SK-N-SH (cell line): ENCODE data around the gene TGFB2. TPM values are rescaled to one million over a fixed set of nuclear protein-coding genes. Genes with fewer than 3 reads are reported as not detected.

ENCODE experiments used
- CTCF ChIA-PET: fragments of 300-600, 350-600 bp; formaldehyde crosslinking; extraction: SDS; loops from one replicate; lab custom pipeline; 2021; lab: Yijun Ruan, JAX
- POLR2A ChIA-PET: fragments of 350-600 bp; sonication (Branson Sonifier 250); formaldehyde crosslinking; extraction: SDS; loops from one replicate; lab custom pipeline; 2020; ENCODE audit warnings: antibody characterized with exemption, inconsistent platforms; lab: Yijun Ruan, JAX
- DNase-seq: peaks from one replicate; pipeline ENCODE4 v3.0.0; 2012
- H2AFZ ChIP-seq: fragments of 200-600 bp; sonication (generic); 2 replicates; pipeline ENCODE4 v1.8.1; 2016; ENCODE audit warnings: antibody characterized with exemption, mild to moderate bottlenecking, low read depth
- H3F3A ChIP-seq: fragments of 200-600 bp; sonication (generic); replicated peaks from 2 replicates; pipeline ENCODE3; 2016; ENCODE audit warnings: antibody characterized with exemption, mild to moderate bottlenecking; ENCODE audit not compliant: insufficient read depth
- H3K27ac ChIP-seq, 2 experiments: fragments of 200-500 bp in 1 of 2; fragments of 200-600 bp in 1 of 2; sonication (Bioruptor generic) in 1 of 2; sonication (generic), shearing (Covaris generic) in 1 of 2; 2 replicates each; pipeline versions ENCODE4 v1.5.1 to v1.6.1; 2014 to 2016; ENCODE audit warnings: low read depth in 2 of 2, inconsistent platforms in 1 of 2, low read length in 1 of 2, mild to moderate bottlenecking in 1 of 2, mixed read lengths in 1 of 2
- H3K27me3 ChIP-seq: fragments of 200-600 bp; sonication (generic), shearing (Covaris generic); 2 replicates; pipeline ENCODE4 v1.6.1; 2016; ENCODE audit warnings: mixed run types; ENCODE audit not compliant: insufficient read depth
- H3K36me3 ChIP-seq, 2 experiments: fragments of 200-500 bp in 1 of 2; fragments of 200-600 bp in 1 of 2; sonication (Bioruptor generic) in 1 of 2; sonication (generic) in 1 of 2; replicated peaks in 1 of 2; 2 replicates each; pipeline versions ENCODE3 to v1.5.1; 2014 to 2016; ENCODE audit warnings: low read length in 1 of 2, mild to moderate bottlenecking in 1 of 2; ENCODE audit not compliant: insufficient read depth in 2 of 2, control insufficient read depth in 1 of 2
- H3K4me1 ChIP-seq, 2 experiments: fragments of 200-500 bp in 1 of 2; fragments of 200-600 bp in 1 of 2; sonication (Bioruptor generic) in 1 of 2; sonication (generic), shearing (Covaris generic) in 1 of 2; 2 replicates each; pipeline versions ENCODE4 v1.5.1 to v1.6.1; 2014 to 2016; ENCODE audit warnings: low read depth in 1 of 2, low read length in 1 of 2, mixed run types in 1 of 2; ENCODE audit not compliant: insufficient read depth in 2 of 2, control insufficient read depth in 1 of 2
- H3K4me2 ChIP-seq: fragments of 200-600 bp; sonication (generic), shearing (Covaris generic); 2 replicates; pipeline ENCODE4 v1.6.1; 2017; ENCODE audit warnings: mixed run types
- H3K4me3 ChIP-seq, 2 experiments: fragments of 200-500 bp in 1 of 2; fragments of 200-600 bp in 1 of 2; sonication (Bioruptor generic) in 1 of 2; sonication (generic), shearing (Covaris generic) in 1 of 2; 2 replicates each; pipeline versions ENCODE4 v1.5.1 to v1.8.1; 2014 to 2016; ENCODE audit warnings: low read depth in 2 of 2, inconsistent platforms in 1 of 2, low read length in 1 of 2, mild to moderate bottlenecking in 1 of 2, mixed read lengths in 1 of 2, moderate library complexity in 1 of 2
- H3K79me2 ChIP-seq: fragments of 200-600 bp; sonication (generic); 2 replicates; pipeline ENCODE4 v1.8.1; 2017; ENCODE audit warnings: mild to moderate bottlenecking; ENCODE audit not compliant: insufficient read depth
- H3K9ac ChIP-seq: fragments of 200-600 bp; sonication (generic); 2 replicates; pipeline ENCODE4 v1.6.1; 2017; ENCODE audit warnings: mixed run types
- H3K9me2 ChIP-seq: fragments of 200-600 bp; sonication (generic); 2 replicates; pipeline ENCODE4 v1.6.1; 2017; ENCODE audit warnings: mixed run types
- H3K9me3 ChIP-seq: fragments of 200-600 bp; sonication (generic); 2 replicates; pipeline ENCODE4 v1.6.1; 2017; ENCODE audit warnings: mixed run types, mild to moderate bottlenecking, moderate library complexity
- H4K20me1 ChIP-seq: fragments of 200-600 bp; sonication (generic); 2 replicates; pipeline ENCODE4 v1.6.1; 2017; ENCODE audit warnings: mild to moderate bottlenecking, mixed run types; ENCODE audit not compliant: insufficient read depth
- EP300 ChIP-seq, 2 experiments: IDR thresholded peaks; 2 replicates each; pipeline versions ENCODE4 v1.4.0 to v1.6.1; 2012; ENCODE audit warnings: borderline replicate concordance in 1 of 2, low read depth in 1 of 2, low read length in 1 of 2
- EZH2phosphoT487 ChIP-seq: fragments of 200-600 bp; sonication (generic); IDR thresholded peaks from 2 replicates; pipeline ENCODE4 v1.6.1; 2017; ENCODE audit warnings: low read depth, mixed run types, mild to moderate bottlenecking, antibody characterized with exemption, moderate library complexity, borderline replicate concordance
- FOSL2 ChIP-seq: IDR thresholded peaks from 2 replicates; pipeline ENCODE4 v1.4.0; 2012; ENCODE audit warnings: low read depth, mild to moderate bottlenecking, moderate library complexity, borderline replicate concordance
- FOXM1 ChIP-seq: IDR thresholded peaks from 2 replicates; pipeline ENCODE4 v1.4.0; 2012; ENCODE audit warnings: low read depth, mild to moderate bottlenecking
- GABPA ChIP-seq: IDR thresholded peaks from 2 replicates; pipeline ENCODE4 v1.4.0; 2012; ENCODE audit warnings: low read depth, mild to moderate bottlenecking
- GATA2 ChIP-seq: sonication (generic); formaldehyde crosslinking; IDR thresholded peaks from 2 replicates; pipeline ENCODE4 v1.5.0; 2020; ENCODE audit warnings: mild to moderate bottlenecking, missing genetic modification reagents
- IRF3 ChIP-seq: fragments of 150-350 bp; IDR thresholded peaks from 2 replicates; pipeline ENCODE4 v1.6.1; 2016; ENCODE audit warnings: mild to moderate bottlenecking, low read depth, low read length
- JUND ChIP-seq: IDR thresholded peaks from 2 replicates; pipeline ENCODE4 v1.4.0; 2012
- MAX ChIP-seq: IDR thresholded peaks from 2 replicates; pipeline ENCODE4 v1.4.0; 2012; ENCODE audit warnings: low read depth
- MEF2A ChIP-seq: IDR thresholded peaks from 2 replicates; pipeline ENCODE4 v1.4.0; 2012; ENCODE audit warnings: low read depth, borderline replicate concordance
- MXI1 ChIP-seq: IDR thresholded peaks from 2 replicates; pipeline ENCODE4 v1.6.1; 2012; ENCODE audit warnings: mild to moderate bottlenecking, low read depth, low read length, improper control_type of control experiment
- NFIC ChIP-seq: IDR thresholded peaks from 2 replicates; pipeline ENCODE4 v1.4.0; 2012; ENCODE audit warnings: borderline replicate concordance
- PBX3 ChIP-seq: IDR thresholded peaks from 2 replicates; pipeline ENCODE4; 2012
- RAD21 ChIP-seq: IDR thresholded peaks from 2 replicates; pipeline ENCODE4 v1.6.1; 2012; ENCODE audit warnings: mild to moderate bottlenecking, low read length
- RCOR1 ChIP-seq: fragments of 150-350 bp; IDR thresholded peaks from 2 replicates; pipeline ENCODE4 v1.6.1; 2017; ENCODE audit warnings: antibody characterized with exemption, low read length
- RFX5 ChIP-seq: IDR thresholded peaks from 2 replicates; pipeline ENCODE4 v1.6.1; 2012; ENCODE audit warnings: mild to moderate bottlenecking, improper control_type of control experiment, low read length
- RXRA ChIP-seq: IDR thresholded peaks from 2 replicates; pipeline ENCODE4 v1.4.0; 2012; ENCODE audit warnings: low read depth, mild to moderate bottlenecking, borderline replicate concordance
- SIN3A ChIP-seq: IDR thresholded peaks from 2 replicates; pipeline ENCODE4 v1.6.1; 2012; ENCODE audit warnings: low read depth, mild to moderate bottlenecking, low read length, moderate library complexity, borderline replicate concordance
- SMC3 ChIP-seq: IDR thresholded peaks from 2 replicates; pipeline ENCODE4 v1.6.1; 2012; ENCODE audit warnings: low read depth, low read length, improper control_type of control experiment
- TAF1 ChIP-seq: IDR thresholded peaks from 2 replicates; pipeline ENCODE4 v1.6.1; 2012; ENCODE audit warnings: low read depth, mild to moderate bottlenecking, low read length, moderate library complexity, borderline replicate concordance
- TCF12 ChIP-seq: IDR thresholded peaks from 2 replicates; pipeline ENCODE4 v1.4.0; 2012
- TEAD4 ChIP-seq: IDR thresholded peaks from 2 replicates; pipeline ENCODE4 v1.4.0; 2012; ENCODE audit warnings: mild to moderate bottlenecking, borderline replicate concordance; ENCODE audit not compliant: insufficient read depth
- USF1 ChIP-seq: IDR thresholded peaks from 2 replicates; pipeline ENCODE4 v1.4.0; 2012; ENCODE audit warnings: low read depth, borderline replicate concordance
- USF2 ChIP-seq: fragments of 150-350 bp; IDR thresholded peaks from 2 replicates; pipeline ENCODE4 v1.6.1; 2017; ENCODE audit warnings: antibody characterized with exemption, low read length, low read depth, borderline replicate concordance
- YY1 ChIP-seq: IDR thresholded peaks from 2 replicates; pipeline ENCODE4 v1.4.0; 2012; ENCODE audit warnings: low read depth, mild to moderate bottlenecking
- WGBS: methylation state at CpG from one replicate; pipeline ENCODE4 v1.1.6; 2017; ENCODE audit warnings: low lambda C conversion rate; 5-methylcytosine and 5-hydroxymethylcytosine counted together
- polyA plus RNA-seq, 3 experiments: library from polyadenylated mRNA; depleted of rRNA; stranded (reverse); fragments of >200 nt; gene quantifications; 2 replicates each; pipeline ENCODE4 v1.2.3, GENCODE V29; 2012

Gene TGFB2
- polyA plus RNA-seq, 1 of the 3 experiments (the other 2 are of a cell fraction), result 2.4 TPM

GRCh38 chr1:218475275-218475674, 130.1 kb downstream of the TGFB2 start:
- POLR2A ChIA-PET, result no interaction called here

More at GRCh38 chr1:218475275-218475674, 130.1 kb downstream of the TGFB2 start:
- H3F3A ChIP-seq, result peaks cover 21% of the 10 kb centered on the region
- no peaks in the 10 kb centered on the region for H3K79me2 ChIP-seq
- no peaks in the 10 kb centered on the region for H3K27me3 ChIP-seq
- 85% methylated on average over 1 of the region's 1 CpG for WGBS
- H3K4me3 ChIP-seq, result no peak overlapping the region
- no peak overlapping the region for H3K4me2 ChIP-seq
- H4K20me1 ChIP-seq, result no peaks in the 10 kb centered on the region
- H3K9ac ChIP-seq, result peak overlapping the region; percentile 56; the same call in 1 of the 2 replicates
- peaks cover 23 to 39% of the 10 kb centered on the region in 2 experiments for H3K4me1 ChIP-seq
- H3K27ac ChIP-seq, result peak overlapping the region; percentile 87 to 97; a peak in 3 of 4 replicates
- no peaks in the 10 kb centered on the region for H3K9me3 ChIP-seq
- no peak for TF ChIP-seq EZH2phosphoT487
- peak; percentile 84; the same call in 1 of the 2 replicates for TF ChIP-seq MEF2A
- 0 out of 2 replicates have a peak, but pooled peaks have one; percentile 38 for TF ChIP-seq TEAD4
- TF ChIP-seq RFX5, result no peak
- peak; percentile 76 for TF ChIP-seq PBX3
- no peak for TF ChIP-seq USF2
- no peak for TF ChIP-seq GATA2 (CRISPR knock-in tag)
- no peak for TF ChIP-seq GABPA
- no peak for TF ChIP-seq TAF1
- TF ChIP-seq RAD21, result 0 out of 2 replicates have a peak, but pooled peaks have one; percentile 5
- no peak for TF ChIP-seq RCOR1
- no peak for TF ChIP-seq SIN3A
- peak; percentile 35; the same call in 1 of the 2 replicates for TF ChIP-seq NFIC
- TF ChIP-seq FOXM1, result 0 out of 2 replicates have a peak, but pooled peaks have one; percentile 7
- no peak for TF ChIP-seq SMC3
- no peak for TF ChIP-seq MAX
- peak in 1 of 2 experiments; percentile 57; a peak in 1 of 4 replicates for TF ChIP-seq EP300 (IDR thresholded peaks at IDR 0.05; ENCODE audit: borderline replicate concordance in 1 of 2, low read depth in 1 of 2, low read length in 1 of 2)
- TF ChIP-seq TCF12, result peak; percentile 83
- TF ChIP-seq IRF3, result no peak
- TF ChIP-seq USF1, result no peak
- TF ChIP-seq RXRA, result no peak
- peak; percentile 42; the same call in 1 of the 2 replicates for TF ChIP-seq JUND
- 0 out of 2 replicates have a peak, but pooled peaks have one; percentile 1 for TF ChIP-seq FOSL2
- no peak for TF ChIP-seq MXI1
- no peak for TF ChIP-seq YY1
- CTCF ChIA-PET, result interaction anchor here (0.6 to 1.5 kb wide), 3 partner anchors 14 to 226 kb away, joined by 3 read pairs; no protein-coding TSS in a partner anchor
- DNase-seq, result no peak
- no peak overlapping the region for H2AFZ ChIP-seq
- H3K36me3 ChIP-seq, result no peaks in the 10 kb centered on the region
- no peaks in the 10 kb centered on the region for H3K9me2 ChIP-seq
